Chondrocyte (in vitro differentiated cells): ENCODE results near the gene OR2AE1. TPM values are rescaled to one million over a fixed set of nuclear protein-coding genes. Genes with fewer than 3 reads are reported as not detected.
A peak's percentile ranks its signal among the peaks of the same experiment; 100 is the strongest.

Source experiments
- DNase-seq: peaks from one replicate; pipeline ENCODE4 v3.0.0; 2021; ENCODE audit warnings: mixed read lengths, low spot score
- H3K27ac Mint-ChIP-seq: one replicate; pipeline ENCODE4 v1.8.0; 2021; ENCODE audit warnings: mild to moderate bottlenecking, moderate library complexity, mixed read lengths; ENCODE audit not compliant: unreplicated experiment
- H3K27me3 Mint-ChIP-seq: 2 replicates; pipeline ENCODE4 v1.8.0; 2021; ENCODE audit warnings: low read depth, mixed read lengths
- H3K36me3 Mint-ChIP-seq: 2 replicates; pipeline ENCODE4 v1.8.0; 2021; ENCODE audit warnings: low read depth, mixed read lengths
- H3K4me1 Mint-ChIP-seq: 2 replicates; pipeline ENCODE4 v1.8.0; 2021; ENCODE audit warnings: low read depth, mild to moderate bottlenecking, mixed read lengths
- H3K4me3 Mint-ChIP-seq: one replicate; pipeline ENCODE4 v1.8.0; 2021; ENCODE audit warnings: mild to moderate bottlenecking, moderate library complexity, mixed read lengths; ENCODE audit not compliant: unreplicated experiment
- H3K9me3 Mint-ChIP-seq: 2 replicates; pipeline ENCODE4 v1.8.0; 2021; ENCODE audit warnings: low read depth, mixed read lengths
- CTCF ChIP-seq: fragments of 200-600 bp; sonication (generic); IDR thresholded peaks from 2 replicates; pipeline ENCODE4 v1.5.0; 2021; ENCODE audit warnings: antibody characterized with exemption, mild to moderate bottlenecking, moderate library complexity
- total RNA-seq: library from RNA; stranded (reverse); gene quantifications from 3 replicates; pipeline ENCODE4 v1.2.1, GENCODE V29; 2021

The OR2AE1 gene
- total RNA-seq, 1 donor from 2014 or later: not detected

- DNase-seq: no peak
- Mint-ChIP-seq H3K27me3 (peaks cover 13% of the 10 kb centered on the region), H3K36me3 (peaks cover 3% of the 10 kb centered on the region), H3K4me1 (peaks cover 19% of the 10 kb centered on the region), H3K9me3 (peaks cover 15% of the 10 kb centered on the region), H3K4me3 (peak within 1 kb of the TSS; percentile 82), H3K27ac (peak within 1 kb of the TSS; percentile 87)
- TF ChIP-seq CTCF: peak; percentile 57
Observed at GRCh38 chr7:99918959-99919813, 42.4 kb upstream of the OR2AE1 start, which contains the start of gene TRIM4. TRIM4 (minus strand) TSS chr7:99919530; CDS start chr7:99919401, 129 bp downstream.

GRCh38 chr7:99910976-99911375 lies 34.1 kb upstream of the OR2AE1 start:
- no peak for DNase-seq
- no peak overlapping the region for H3K27ac Mint-ChIP-seq
- H3K9me3 Mint-ChIP-seq: no peaks in the 10 kb centered on the region
- peaks cover 9% of the 10 kb centered on the region for H3K27me3 Mint-ChIP-seq
- no peak for TF ChIP-seq CTCF
- H3K4me1 Mint-ChIP-seq: no peaks in the 10 kb centered on the region
- peaks cover 3% of the 10 kb centered on the region for H3K36me3 Mint-ChIP-seq
- no peak overlapping the region for H3K4me3 Mint-ChIP-seq

- DNase-seq: no peak
- H3K36me3 Mint-ChIP-seq: peaks cover 25% of the 10 kb centered on the region
- peaks cover 10% of the 10 kb centered on the region for H3K9me3 Mint-ChIP-seq
- no peaks in the 10 kb centered on the region for H3K4me1 Mint-ChIP-seq
- no peak overlapping the region for H3K4me3 Mint-ChIP-seq
- H3K27ac Mint-ChIP-seq: no peak overlapping the region
- H3K27me3 Mint-ChIP-seq: peaks cover 7% of the 10 kb centered on the region
- no peak for TF ChIP-seq CTCF
Observed at GRCh38 chr7:99901581-99901980, 24.7 kb upstream of the OR2AE1 start.

GRCh38 chr7:99899830-99900519 lies 23.1 kb upstream of the OR2AE1 start:
- no peak overlapping the region for H3K27ac Mint-ChIP-seq
- H3K27me3 Mint-ChIP-seq: peaks cover 7% of the 10 kb centered on the region
- DNase-seq: no peak
- TF ChIP-seq CTCF: no peak
- no peaks in the 10 kb centered on the region for H3K4me1 Mint-ChIP-seq
- no peak overlapping the region for H3K4me3 Mint-ChIP-seq
- peaks cover 10% of the 10 kb centered on the region for H3K9me3 Mint-ChIP-seq
- H3K36me3 Mint-ChIP-seq: peaks cover 25% of the 10 kb centered on the region

GRCh38 chr7:99898836-99899235 lies 22.0 kb upstream of the OR2AE1 start:
- H3K27ac Mint-ChIP-seq: no peak overlapping the region
- DNase-seq: no peak
- no peak for TF ChIP-seq CTCF

More at GRCh38 chr7:99898836-99899235, 22.0 kb upstream of the OR2AE1 start:
- Mint-ChIP-seq H3K9me3 (peaks cover 10% of the 10 kb centered on the region), H3K4me3 (no peak overlapping the region), H3K4me1 (no peaks in the 10 kb centered on the region), H3K27me3 (peaks cover 6% of the 10 kb centered on the region), H3K36me3 (peaks cover 24% of the 10 kb centered on the region)
